GM18861 (cell line): ENCODE results near the gene CDK6.

Source experiments
- ATAC-seq: cut with Tn5 transposase; IDR thresholded peaks from one replicate; pipeline ENCODE4 v1.9.1; 2021; ENCODE audit not compliant: unreplicated experiment

The CDK6 gene

GRCh38 chr7:92827464-92828120, 8.8 kb downstream of the CDK6 start:
- ATAC-seq = no peak

- ATAC-seq = no peak
Observed at GRCh38 chr7:92826258-92826938, 10.0 kb downstream of the CDK6 start.

DNA sequence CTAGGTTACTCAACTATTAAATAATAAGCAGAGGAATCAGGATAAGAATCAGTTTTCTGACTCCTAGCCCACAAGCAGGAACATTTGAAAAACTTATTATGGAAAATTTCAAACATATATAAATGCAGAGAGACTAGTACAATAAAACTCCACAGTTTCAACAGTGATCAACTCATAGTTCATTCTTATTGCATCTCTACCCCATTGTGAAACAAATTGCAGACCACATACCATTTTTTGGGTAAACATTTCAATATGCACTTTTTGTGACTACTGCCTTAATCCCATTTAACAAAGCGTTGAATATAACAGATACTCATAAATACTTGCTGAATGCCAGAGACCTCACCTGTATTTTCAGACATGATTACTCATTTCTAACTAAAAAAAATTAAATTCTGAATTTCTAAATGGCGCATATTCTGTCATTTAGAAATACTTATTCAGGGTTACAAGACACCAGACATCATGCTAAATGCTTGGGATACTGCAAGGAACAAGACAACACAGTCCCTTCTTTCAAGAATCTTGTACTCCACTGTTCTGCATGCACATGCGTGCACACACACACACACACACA, 11.4 kb downstream of the CDK6 start:
- ATAC-seq = no peak

GRCh38 chr7:92824450-92824849, 11.9 kb downstream of the CDK6 start:
- ATAC-seq = no peak

DNA sequence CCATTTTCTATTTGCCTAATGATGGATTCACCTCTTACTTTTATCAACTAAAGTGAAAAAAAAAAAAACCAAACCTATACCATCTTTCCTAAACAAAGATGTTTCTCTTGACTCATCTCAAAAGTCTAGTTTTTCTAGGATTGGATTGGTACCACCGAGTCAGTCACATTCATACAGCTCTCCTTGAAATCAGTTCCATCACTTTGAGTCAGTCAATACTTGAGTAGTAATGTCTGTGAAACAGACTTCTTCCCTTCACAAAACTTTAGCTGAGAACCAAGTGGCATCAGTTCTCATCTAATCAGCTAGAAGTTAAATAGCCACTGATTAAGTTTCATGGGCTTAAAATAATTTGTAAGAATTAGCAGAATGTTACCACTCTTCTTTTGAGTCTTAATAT, 13.3 kb downstream of the CDK6 start:
- ATAC-seq = no peak

DNA sequence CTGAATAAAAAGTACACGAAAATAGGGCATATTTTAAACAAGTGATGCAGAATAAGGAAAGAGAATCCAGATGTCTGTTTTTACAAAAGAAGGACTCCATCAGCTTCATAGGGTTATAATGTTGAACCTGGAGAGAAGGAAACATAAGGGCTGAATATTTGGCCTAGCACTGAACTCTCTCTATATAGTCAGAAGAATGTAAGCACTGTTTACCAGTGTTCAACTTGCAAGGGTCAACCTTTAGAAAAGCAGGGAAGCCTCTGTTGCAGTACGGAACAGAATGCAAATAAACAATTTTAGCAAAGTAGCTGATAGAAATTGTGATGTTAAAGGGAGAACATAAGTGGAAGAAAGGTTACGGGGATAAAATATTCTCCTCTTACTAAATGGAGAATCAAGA, 16.2 kb downstream of the CDK6 start:
- no peak for ATAC-seq

GRCh38 chr7:92817398-92817797, 19.0 kb downstream of the CDK6 start:
- ATAC-seq = no peak

DNA sequence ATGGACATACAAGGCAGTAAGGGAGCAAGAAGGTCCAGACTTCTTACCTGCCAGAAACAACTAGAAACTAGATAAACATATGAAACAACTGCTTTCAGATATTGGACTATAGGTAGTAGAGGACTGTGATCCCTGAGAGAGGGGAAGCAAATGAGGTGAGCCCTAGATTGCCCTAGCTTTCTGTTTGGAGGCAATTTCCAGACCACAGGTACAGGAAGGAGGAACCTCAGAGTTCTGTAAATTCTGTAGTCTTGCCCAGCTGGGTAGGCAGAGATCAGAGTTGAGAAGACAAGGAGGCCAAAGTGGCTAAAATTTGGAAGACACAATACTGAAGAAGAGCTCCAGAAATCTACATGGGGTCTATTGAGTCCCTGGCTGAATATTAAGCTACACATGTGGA, 21.0 kb downstream of the CDK6 start:
- ATAC-seq = no peak

GRCh38 chr7:92813390-92814024, 22.9 kb downstream of the CDK6 start:
- peak; percentile 44 for ATAC-seq

DNA sequence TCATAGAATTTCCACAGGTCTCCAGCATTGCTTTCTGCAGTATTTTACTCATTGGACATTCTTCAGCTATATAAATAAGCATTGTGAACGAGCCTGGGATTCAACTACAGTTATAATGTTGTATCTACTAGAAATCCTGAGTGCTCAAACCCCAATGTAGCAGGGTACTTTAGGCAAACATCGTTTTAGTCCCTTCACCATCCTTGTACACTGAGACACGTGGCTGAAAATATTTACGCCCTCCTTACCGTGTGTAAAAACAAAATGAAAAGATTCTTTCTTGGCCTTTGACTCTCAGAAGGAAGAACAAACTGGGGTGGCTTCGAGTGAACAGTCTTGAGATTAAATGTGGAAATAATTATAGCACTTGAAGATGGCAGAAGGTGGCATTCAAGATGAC, 25.2 kb downstream of the CDK6 start:
- ATAC-seq = no peak

GRCh38 chr7:92809760-92810573, 26.4 kb downstream of the CDK6 start:
- ATAC-seq = peak; percentile 70

DNA sequence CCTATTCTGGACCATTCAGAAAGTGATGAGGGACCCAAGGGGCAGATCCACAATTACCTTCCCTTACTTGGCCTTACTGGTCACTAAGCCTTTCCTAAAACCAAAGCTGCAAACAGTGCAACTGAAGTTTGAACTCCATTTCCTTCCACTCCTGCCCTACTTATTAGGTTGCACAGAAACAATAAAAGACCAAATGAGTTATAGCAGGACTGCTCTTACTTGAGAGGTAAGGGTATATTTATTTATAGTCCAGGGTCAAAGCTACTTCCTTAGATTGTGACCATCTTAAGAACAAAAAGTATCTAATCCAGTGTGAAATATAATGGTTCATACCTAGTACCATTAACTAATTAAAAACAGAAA, 27.0 kb downstream of the CDK6 start:
- no peak for ATAC-seq

DNA sequence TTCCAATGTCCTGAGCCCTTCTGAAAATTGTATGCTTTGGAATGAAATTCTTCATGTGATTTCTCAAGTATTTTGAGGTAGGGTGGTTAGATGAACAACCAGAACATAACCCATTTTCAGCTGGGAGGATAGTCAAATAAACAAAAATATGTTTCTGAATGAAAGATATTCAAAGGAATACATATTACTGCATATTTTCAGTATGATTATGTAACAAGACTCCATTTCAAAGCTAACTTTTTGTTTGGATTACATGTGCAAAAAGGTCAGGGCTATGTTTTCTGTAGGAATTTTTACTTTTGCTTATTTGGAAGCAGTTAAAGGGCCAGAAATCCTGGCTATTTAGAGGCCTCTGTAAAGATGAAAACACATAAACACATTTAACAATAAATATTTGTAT, 27.7 kb downstream of the CDK6 start:
- no peak for ATAC-seq

DNA sequence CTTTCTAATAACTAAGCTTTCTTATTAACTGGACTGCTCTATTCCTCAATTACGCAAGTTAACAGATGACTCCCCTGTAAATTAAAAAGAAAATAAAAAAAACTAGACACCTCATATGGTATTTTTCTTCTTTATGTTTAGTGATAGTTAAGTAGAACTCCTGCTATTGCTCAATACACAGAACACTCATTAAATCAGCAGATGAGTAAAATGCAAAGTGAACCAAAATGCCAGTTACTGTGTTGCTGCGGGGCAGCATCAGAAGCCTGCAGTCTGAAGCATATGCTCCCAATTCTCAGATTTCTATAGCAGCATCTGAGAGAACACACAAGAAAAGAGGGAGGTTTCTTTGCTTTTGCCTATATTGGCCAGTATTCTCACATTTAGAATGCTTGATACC, 28.4 kb downstream of the CDK6 start:
- ATAC-seq = no peak

DNA sequence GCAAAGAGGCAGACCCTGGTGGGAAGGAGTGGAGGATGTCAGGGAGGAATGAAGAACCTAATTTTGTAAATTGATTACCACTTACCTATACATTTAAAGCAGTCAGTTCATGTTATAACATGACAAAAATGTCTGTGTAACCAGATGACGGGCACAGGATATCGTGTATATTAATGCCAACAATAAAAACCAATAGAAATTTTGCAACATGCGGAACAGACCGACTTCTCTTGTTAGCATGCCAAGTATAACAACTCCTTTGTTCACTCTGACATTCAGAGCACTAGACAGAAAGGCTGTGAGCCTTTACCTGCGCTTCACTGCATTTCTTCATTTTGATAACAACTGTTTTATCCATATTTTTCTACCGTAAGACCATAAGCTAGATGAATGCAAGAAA, 29.9 kb downstream of the CDK6 start:
- no peak for ATAC-seq

DNA sequence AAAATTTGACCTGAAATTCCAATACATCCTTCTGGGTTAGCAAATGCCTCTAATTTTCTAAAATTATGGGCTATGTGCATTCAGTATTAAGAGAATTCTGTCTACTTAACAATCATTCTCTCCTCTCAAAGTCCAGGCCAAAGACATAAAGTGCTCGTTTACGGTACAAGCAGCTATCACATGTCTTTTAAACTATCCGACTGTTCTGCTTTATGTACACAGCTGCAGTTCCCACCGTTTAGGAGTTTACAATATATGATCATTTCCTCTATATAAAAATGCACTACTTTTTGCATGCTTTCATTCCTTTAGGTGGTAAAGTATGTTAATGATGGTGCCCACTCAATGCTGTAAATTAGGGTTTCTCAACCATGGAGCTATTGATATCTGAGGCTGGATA, 34.0 kb downstream of the CDK6 start:
- ATAC-seq = no peak

- ATAC-seq = peak; percentile 52
Observed at GRCh38 chr7:92799446-92800211, 36.7 kb downstream of the CDK6 start.

- no peak for ATAC-seq
Observed at GRCh38 chr7:92798517-92799249, 37.7 kb downstream of the CDK6 start.

DNA sequence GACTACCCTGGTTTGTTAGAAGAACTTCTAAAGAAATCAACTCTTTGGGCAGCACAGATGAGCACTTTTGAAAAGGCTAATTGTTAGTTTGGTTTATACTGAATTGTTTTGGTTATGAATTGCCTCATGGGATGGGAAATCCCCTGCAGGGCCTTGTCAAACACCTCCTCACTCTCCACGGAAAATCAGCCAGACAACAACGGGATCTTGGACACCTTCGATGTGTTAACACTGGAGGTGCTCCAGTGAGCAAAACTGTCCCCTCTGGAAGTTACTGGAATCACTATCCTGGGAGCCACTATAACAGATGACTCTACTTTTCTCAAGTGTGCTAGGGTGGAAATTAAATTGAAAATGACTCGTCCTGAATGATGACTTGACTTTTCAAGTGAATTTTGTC, 38.7 kb downstream of the CDK6 start:
- no peak for ATAC-seq

GRCh38 chr7:92797284-92797683, 39.1 kb downstream of the CDK6 start:
- ATAC-seq = no peak
